HPDE6-E6E7 (cell line): ENCODE data around the gene MAFF.

Experiments used
- DNase-seq: peaks from one replicate; pipeline ENCODE4 v3.0.0; 2011; ENCODE audit warnings: missing footprints; ENCODE audit errors: extremely low spot score

The MAFF gene

DNA sequence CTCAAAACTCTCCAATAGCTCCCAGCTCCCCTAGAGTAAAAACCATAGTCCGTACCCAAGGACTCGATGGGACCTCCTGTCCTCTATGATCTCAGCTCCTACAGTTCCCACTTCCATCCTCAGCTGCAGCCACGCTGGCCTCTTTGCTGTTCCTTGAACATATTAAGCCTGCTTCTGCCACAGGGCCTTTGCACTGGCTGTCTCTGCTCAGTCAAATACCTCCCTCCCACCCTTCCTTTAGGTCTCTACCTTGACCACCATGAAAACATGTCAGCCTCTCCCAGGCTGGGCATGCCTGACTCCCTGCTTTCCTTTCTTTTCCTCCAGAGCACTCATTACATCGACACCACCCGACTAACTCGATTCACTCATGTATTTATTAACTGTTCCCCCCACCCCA lies 46.5 kb downstream of the MAFF start:
- DNase-seq, result no peak

DNA sequence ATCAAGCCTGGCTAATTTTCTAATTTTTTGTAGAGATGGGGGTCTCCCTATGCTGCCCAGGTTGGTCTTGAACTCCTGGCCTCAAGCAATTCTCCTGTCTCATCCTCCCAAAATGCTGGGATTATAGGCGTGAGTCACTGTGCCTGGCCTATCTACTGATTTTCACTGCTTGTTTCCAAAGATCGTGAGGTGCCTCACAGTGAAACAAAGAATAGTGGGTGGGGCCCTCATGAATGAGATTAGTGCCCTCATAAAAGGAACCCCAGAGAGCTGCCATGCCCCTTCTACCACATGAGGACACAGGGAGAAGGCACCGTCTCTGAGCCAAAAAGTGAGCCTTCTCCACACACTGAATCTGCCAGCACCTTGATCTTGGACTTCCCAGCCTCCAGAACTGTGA lies 47.5 kb downstream of the MAFF start:
- no peak for DNase-seq

DNA sequence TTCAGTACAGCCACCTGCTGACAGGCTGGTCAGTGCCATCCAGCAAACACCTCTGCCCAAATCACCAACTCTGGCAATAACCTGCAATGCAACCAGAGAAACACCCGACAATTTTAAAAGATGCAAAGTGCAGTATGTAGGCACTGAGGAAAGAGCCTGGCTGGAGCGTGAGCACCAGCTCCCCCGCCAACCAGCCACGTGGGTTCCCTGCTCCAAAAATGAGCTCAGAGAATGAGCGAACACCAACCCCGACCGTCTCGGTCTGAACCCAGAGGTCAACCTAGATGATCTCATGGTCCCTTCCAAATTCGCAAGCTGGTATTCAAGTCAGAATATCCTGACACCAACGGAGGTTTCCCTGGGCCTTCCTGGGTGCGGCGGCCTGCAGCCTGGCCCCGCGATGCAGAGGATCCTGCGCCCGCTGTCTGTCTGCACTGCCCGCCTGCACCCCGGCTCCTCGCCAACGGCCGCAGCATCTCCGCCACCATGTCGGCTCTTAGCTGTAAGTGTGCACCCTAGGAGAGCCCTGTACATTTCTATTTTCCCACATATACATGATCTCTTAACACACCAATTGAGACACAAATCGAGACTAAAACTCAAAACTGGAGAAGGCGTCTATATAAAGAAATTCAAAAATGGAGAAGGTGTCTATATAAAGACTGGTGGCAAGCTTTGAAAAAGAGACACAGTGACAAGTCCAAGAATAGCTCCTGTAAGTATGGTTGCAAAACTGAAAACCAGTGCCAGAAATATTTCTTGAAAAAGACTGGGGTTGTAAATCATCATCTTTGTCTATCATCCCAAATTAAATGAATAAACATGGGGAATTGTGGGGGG lies 48.2 kb downstream of the MAFF start:
- DNase-seq, result no peak

DNA sequence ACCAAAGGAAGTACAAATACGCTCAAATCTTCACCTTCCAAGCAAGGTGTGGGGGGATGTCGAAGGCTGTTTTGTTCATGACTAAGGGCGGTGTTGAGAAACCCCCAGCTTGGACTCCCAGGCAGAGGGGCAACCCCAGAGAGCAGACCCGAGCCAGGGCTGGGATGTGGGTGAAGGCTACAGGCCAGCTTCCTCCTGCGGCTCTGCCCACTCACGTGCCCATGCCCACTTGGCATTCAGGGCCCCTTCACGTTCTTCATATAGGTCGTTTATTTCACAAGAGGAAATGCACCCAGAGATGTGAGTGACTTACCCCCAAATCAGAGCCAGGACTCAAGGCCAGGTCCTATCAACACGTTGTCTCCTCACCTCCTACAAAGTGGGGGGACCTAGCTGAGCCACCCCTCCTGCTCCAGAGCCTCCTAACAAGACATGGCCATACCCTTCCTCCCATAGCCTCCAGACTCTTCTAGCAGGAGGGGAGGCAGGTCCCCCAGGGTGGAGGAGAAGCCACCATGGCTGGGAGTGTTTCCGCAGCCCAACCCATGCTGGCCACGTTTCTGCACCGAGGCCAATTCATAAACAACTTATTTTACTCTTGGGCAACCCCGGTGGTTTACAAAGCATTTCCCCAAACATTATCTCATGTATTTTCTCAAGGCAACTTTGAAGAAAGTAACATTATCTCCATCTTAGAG lies 49.0 kb downstream of the MAFF start:
- DNase-seq, result no peak

DNA sequence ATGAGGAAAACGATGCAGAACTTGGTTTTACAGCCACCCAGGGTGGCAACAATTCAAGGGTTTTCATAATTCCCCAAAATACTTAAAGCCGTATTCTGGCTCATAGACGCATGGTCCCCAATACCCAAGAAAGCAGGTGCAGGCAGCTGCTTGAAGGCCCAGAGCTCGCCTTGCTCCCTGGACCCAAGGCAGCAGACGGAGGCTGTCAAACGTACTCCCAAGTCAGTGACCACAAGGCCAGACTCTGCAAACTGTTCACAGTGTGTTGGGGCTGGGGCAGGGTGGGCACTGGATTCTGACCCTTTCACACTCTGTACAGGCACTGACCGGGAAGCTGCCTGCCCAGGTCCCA lies 49.5 kb downstream of the MAFF start:
- DNase-seq, result no peak

DNA sequence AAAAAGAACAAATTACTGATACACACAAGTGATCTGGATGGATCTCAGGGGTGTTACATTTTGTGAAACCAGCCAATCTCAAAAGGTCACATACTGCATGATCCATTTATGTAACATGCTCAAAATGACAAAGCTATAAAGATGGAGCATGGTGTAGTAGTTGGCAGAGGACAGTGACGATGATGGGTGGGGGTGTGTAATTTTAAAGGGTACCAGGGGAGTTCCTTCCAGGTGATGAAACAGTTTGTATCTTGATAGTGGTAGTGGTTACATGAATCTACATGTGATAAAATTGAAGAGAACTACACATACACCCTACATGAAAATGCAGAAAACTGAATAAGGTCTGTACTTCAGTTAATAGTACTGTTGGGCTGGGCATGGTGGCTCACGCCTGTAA lies 53.9 kb downstream of the MAFF start:
- no peak for DNase-seq

DNA sequence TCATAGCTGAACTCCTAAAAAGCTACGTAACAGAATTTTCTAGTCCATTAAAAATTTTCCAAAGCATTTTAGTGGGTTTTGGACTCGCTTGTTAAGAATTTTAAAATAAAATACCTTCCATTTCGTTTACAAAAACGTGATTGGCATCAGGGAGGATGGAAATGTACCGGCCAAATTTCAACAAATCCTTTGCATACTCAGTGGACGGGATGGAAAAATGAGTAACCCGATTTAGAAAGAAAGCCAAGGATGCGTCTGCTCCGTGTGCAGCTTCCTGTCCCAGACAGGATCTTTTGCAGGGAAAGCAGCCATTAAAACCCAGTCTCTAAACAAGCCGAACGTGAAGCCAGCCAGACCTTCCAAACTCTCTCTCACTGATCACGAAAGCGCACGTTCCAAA lies 55.4 kb downstream of the MAFF start:
- no peak for DNase-seq

DNA sequence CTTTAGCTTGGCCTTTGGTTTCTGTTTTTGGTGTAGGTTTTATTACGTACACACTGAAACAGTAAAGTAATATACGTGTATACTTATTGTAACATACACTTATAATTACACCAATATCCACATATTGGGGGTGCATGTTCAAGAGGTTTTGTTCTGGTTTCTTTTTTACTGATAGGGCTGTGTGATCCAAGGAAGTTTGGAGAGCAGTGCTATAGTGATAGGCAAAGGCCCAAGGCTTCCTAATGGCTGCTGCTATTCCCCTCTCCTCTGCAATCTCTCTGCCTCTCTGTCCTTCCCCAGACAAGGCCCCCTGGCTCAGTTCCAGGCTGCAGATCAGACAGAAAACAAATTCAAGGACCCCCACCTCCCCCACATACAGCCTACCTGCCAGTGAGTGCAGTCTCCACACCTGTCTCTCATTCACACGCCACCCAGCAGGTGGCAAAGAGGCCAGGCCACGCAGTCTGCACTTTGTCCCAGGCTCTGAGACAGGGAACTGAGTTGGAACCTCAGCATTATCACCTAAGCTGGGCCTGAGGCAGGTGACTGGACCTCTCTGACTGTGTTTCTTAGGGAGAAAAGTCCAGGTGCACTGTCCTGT lies 56.0 kb downstream of the MAFF start:
- DNase-seq, result no peak

DNA sequence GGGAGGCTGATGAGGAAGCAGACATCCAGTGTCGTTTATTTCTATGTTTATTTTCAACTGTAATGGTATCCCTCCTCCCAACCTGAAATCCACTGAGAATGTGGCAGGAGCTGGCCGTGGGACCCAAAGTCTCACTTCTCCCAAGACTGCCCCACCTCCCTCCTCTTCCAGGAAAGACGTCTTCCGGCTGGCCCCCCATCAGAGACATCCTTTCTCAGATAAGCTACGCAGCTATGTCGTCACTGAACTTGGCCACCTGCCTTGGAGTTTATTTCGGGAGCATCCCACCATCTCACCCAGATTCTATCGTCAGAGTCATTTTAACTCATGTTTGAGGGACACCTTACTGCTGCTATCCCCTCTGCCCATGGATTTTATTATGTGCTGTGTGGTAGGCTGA lies 57.1 kb downstream of the MAFF start:
- no peak for DNase-seq

DNA sequence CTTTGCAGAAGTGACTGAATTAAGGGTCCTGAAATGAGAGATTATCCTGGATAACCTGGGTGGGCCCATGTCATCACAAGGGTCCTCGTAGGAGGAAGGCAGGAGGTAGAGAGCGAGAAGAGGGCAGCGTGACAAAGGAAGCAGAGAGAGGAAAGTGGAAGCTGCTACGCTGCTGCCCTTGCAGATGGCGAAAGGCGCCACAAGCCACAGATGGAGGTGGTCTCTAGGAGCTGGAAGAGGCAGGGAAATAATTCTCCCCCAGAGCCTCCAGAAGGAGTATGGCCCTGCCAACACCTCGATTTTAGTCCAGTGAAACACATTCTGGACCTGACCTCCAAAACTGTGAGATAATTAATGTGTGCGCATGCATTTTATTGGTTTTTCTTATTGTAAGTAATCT lies 57.6 kb downstream of the MAFF start:
- DNase-seq, result no peak

DNA sequence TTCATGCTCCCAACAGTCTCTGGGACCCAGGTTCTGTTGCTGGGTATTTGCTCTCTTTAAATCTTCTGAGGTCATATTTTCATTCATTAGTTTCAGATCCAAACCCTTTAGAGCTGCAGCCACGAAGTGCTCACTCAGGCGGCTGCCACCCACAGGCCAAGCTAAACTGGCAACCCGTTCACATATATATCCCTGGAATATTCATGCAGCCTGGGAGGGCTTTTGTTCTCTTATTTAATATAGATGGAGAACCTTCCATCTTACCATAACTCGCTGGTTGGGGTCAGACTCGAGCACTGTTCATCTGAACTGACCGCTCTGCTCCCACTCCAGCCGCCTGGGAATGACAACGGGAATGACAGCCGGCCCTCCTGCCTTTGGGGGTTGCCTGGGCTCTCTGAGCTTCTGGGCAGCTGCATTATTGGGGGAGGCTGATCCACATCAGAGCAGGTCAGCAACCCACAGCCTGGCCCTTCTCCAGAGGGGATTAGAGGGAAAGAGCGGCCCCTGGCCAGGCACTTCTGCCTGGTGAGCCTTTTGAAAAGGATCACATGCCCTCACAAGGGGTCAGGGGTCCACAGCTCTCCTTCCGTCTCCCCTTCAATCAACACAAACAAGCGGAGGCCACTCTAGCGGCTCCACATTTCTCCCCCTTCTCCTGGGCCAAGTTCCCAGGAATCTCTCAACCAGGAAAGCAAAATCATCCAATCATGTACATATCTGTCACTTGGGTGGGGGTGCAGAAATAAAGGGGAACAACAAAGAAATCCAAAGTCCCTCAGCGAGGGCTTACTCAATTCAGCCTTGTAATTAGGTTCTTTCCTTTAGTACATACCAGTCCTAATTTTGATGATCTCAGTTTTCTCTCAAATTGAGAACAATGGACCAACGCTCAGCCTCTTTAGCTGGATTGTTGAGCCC lies 59.2 kb downstream of the MAFF start:
- DNase-seq, result no peak

DNA sequence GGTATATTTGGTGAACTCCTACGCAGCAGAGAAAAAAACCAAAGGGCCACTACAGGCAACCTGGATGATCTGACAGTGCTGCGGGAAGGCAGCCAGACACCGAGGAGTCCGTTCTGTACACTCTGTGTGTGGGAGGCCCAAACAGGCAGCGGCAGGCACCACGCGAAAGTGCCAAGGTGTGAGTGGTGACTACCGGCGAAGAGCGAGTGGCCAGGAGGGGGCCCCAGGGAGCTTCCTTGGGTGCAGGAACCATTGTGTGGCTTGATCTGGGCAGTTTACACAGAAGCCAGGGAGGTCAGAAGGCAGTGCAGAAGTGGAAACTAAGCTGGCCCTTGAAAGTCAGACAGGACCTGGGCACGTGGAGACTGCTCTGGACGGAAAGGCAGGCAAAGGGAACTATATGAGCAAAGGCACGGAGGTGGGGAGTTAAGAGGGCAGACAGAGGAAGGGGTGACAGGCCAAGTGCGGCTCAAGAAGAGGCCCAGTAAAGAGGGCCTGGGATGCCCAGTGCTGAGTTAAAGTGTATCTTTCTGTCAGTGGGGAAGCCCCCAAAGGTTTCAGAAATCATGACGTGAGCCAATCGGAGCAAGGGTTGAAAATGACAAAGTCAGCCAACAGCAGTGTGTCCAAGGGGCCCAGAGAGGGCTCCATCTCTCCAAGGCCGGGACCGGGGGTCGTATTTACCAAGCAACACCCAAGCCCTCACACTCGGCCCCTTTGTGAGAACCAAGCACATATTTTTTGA lies 60.4 kb downstream of the MAFF start:
- no peak for DNase-seq

DNA sequence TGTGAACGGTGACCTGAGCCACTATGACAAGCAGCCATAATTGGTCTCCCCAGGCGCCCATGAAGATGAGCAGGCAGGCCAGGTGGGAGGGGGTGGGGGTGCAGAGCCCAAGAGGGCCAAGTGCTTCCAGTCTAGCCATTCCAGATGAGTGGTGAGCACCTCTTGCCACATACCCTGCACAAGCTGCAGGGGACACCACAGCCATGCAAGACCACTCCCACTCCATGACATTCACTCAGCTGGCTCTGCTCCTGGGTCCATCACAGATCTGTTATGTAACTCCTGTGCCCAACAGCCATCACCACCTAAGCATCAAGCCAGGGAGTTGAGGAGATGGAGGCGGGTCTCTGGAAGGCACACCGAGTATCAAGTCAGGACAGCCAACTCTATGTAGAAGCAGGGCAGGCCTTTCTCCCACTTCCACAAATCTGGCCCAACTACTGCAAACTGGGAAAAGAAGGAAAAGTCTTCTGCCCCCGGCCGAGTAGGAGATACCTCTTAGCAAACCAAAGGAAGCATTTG lies 62.6 kb downstream of the MAFF start:
- no peak for DNase-seq
